Upper lobe of right lung (tissue), 1 donor: ENCODE results near the gene MRPL50. TPM values are rescaled to one million over a fixed set of nuclear protein-coding genes. Genes with fewer than 3 reads are reported as not detected.

Experiments used
- ATAC-seq: fragments of 200-7000 bp; cut with Tn5 transposase; one replicate; pipeline ENCODE4 v1.9.1; 2020; ENCODE audit warnings: mild to moderate bottlenecking, moderate library complexity
- DNase-seq: peaks from one replicate; pipeline ENCODE4 v3.0.0-alpha.2; 2020
- H3K27ac ChIP-seq: fragments of 200-600 bp; one replicate; pipeline ENCODE4 v1.8.0; 2022
- H3K27me3 ChIP-seq: fragments of 200-600 bp; one replicate; pipeline ENCODE4 v1.8.0; 2022; ENCODE audit warnings: mild to moderate bottlenecking
- H3K36me3 ChIP-seq: fragments of 200-600 bp; one replicate; pipeline ENCODE4 v1.8.0; 2022
- H3K4me1 ChIP-seq: fragments of 200-600 bp; one replicate; pipeline ENCODE4 v1.8.0; 2022
- H3K4me3 ChIP-seq: fragments of 200-600 bp; one replicate; pipeline ENCODE4 v1.8.0; 2022; ENCODE audit warnings: mild to moderate bottlenecking
- H3K9me3 ChIP-seq: fragments of 200-600 bp; one replicate; pipeline ENCODE4 v1.8.0; 2022
- intact Hi-C: fragments of 100-400 bp; cut with DNase I; formaldehyde crosslinking; loops from one replicate; pipeline ENCODE4 v1.11.0; 2022
- total RNA-seq: library from RNA; stranded (reverse); fragmentation: NEBNext Ultra II Directional; extraction: Animal tissue kit (Norgen Biotek cat#: 25700); gene quantifications from one replicate; pipeline ENCODE4 v1.2.1, GENCODE V29; 2021
- TF ChIP-seq, protein P1 (sequence below): fragments of 200-600 bp; IDR thresholded peaks from one replicate; pipeline ENCODE4 v1.8.0; 2022; ENCODE audit warnings: antibody characterized with exemption
- donor health status: DM: no; HTN: yes; CAD: no; lungs with severe emphysema.

MRPL50 gene
- total RNA-seq, 1 donor from 2014 or later: 9.8 TPM

DNA sequence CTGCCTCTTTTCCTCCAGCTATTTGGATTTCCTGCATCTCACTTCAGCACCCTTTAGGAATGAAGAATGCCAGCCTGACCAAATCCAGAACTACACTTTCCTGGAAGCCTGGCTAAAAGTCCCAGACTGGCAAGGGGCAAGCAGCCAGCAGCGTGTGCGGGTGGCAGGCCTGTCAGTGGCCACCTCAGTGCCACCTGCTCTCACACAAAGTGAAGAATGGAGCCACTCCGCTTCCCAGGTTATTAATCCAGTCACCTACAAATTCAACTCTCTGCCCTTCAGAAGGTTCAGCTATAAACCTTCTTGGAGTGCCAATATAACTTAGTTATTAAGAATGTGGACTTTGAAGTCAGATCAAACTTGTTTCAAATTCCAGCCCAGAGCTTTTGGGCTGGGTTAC lies 43.9 kb upstream of the MRPL50 start:
- Histone ChIP-seq H3K36me3 (no peaks in the 10 kb centered on the region), H3K9me3 (no peaks in the 10 kb centered on the region), H3K27me3 (peaks cover 9% of the 10 kb centered on the region), H3K27ac (no peak overlapping the region), H3K4me3 (no peak overlapping the region), H3K4me1 (no peaks in the 10 kb centered on the region)
- DNase-seq (no peak), ATAC-seq (no peak)
- intact Hi-C loops: no loop called here
- TF ChIP-seq, protein P1, sequence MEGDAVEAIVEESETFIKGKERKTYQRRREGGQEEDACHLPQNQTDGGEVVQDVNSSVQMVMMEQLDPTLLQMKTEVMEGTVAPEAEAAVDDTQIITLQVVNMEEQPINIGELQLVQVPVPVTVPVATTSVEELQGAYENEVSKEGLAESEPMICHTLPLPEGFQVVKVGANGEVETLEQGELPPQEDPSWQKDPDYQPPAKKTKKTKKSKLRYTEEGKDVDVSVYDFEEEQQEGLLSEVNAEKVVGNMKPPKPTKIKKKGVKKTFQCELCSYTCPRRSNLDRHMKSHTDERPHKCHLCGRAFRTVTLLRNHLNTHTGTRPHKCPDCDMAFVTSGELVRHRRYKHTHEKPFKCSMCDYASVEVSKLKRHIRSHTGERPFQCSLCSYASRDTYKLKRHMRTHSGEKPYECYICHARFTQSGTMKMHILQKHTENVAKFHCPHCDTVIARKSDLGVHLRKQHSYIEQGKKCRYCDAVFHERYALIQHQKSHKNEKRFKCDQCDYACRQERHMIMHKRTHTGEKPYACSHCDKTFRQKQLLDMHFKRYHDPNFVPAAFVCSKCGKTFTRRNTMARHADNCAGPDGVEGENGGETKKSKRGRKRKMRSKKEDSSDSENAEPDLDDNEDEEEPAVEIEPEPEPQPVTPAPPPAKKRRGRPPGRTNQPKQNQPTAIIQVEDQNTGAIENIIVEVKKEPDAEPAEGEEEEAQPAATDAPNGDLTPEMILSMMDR: no peak

DNA sequence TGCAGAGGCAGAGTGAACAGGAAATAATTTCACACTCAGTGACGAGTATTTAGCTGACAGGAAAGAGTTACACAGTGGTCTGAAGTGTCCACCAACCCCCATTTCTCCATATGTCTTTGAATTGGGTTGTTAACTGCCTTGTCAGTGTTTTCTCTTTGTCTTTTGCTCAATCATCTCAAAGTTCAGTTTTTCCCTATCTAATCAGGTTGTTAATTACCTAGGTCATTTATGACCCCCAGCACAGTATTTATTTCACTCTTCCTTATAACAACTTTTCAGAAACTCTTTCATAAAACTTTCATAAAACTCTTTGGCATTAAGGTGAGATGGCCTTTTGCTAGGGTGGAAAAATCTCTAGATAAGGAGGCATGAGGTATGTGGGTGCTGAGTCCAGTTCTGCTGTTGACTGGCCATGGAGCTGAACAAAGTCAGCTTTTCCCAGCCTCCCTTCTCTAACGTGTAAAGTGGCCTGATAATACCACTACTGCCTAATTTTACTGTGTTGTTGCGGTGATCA lies 42.4 kb upstream of the MRPL50 start:
- no peak for ATAC-seq
- no peaks in the 10 kb centered on the region for H3K4me1 ChIP-seq
- H3K27ac ChIP-seq: no peak overlapping the region
- H3K4me3 ChIP-seq: no peak overlapping the region
- peaks cover 9% of the 10 kb centered on the region for H3K27me3 ChIP-seq
- no peaks in the 10 kb centered on the region for H3K9me3 ChIP-seq
- intact Hi-C loops: no loop called here
- DNase-seq: no peak
- H3K36me3 ChIP-seq: no peaks in the 10 kb centered on the region
- TF ChIP-seq, protein P1: no peak

DNA sequence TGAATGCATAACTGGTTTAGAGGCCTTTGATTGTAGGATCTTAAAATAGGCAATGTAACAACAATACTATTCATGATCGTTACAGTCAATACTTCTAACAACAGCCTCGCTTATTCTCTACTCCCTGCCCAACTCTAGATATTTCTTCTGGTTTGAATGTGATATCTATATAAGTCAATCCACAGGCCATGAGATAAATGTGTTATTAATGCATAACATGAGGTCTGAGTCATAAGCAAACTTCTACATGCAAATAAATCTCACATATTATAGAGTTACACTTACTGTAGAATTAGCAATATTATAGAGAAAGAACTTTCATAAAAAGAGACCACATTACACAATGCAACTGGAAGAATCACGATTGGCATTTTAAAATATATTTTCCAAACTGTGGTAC lies 40.1 kb upstream of the MRPL50 start:
- H3K36me3 ChIP-seq: no peaks in the 10 kb centered on the region
- DNase-seq (no peak), ATAC-seq (no peak)
- H3K4me3 ChIP-seq: no peak overlapping the region
- TF ChIP-seq, protein P1: no peak
- intact Hi-C loops: no loop called here
- no peak overlapping the region for H3K27ac ChIP-seq
- no peaks in the 10 kb centered on the region for H3K4me1 ChIP-seq
- no peaks in the 10 kb centered on the region for H3K9me3 ChIP-seq
- peaks cover 9% of the 10 kb centered on the region for H3K27me3 ChIP-seq

DNA sequence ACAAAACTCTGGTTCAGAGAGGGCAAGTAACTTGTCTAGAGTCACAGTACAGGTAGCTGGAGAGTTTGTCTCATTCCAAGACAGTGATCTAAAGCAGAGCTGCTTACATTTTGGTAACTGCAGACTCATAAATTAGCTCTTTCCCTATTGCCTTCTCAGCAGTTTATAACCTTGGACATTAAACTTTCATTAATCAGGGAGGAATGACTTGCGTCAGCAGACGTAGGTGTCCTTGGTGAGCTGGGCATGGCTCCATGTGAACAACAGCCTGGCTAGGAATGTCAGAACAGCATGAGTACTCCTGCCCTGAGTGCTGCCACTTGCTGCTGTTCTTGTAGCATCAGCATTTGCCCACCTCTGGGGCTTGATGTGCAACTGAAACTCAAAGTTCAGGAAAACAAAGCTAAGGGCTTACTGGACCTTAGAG lies 39.4 kb upstream of the MRPL50 start:
- Histone ChIP-seq H3K27ac (no peak overlapping the region), H3K4me3 (no peak overlapping the region), H3K36me3 (no peaks in the 10 kb centered on the region), H3K4me1 (no peaks in the 10 kb centered on the region), H3K9me3 (no peaks in the 10 kb centered on the region), H3K27me3 (peaks cover 9% of the 10 kb centered on the region)
- TF ChIP-seq, protein P1: no peak
- ATAC-seq (peak; percentile 66), DNase-seq (no peak)
- intact Hi-C loops: no loop called here

DNA sequence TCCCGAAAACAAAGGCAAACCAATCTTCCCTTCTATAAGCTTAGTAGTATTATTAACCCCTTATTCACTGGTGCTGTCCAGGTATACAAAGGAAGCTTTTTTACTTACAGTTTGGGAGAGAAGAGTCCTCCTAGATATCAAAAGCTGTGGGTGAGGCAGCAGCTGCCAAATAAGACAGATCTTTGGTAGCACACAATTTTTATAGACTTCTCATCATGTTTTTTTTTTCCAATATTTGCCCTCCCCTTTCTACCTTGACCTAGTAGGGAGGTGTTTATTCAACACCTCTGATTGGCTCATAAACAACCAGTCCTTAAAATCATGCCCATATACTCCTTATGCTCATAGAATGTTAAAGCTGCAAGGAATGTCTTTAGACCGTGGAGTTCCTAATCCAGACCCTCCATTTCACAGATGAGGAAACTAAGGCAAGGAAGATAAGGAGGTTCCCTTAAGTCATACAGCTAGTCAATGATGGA lies 37.2 kb upstream of the MRPL50 start, which contains the start of gene ALDOB:
TSS of gene ALDOB (minus strand) at position 174 of the 479 bp plus-strand sequence. CDS start 4,887 bp downstream, outside the sequence.
- Histone ChIP-seq H3K4me1 (no peaks in the 10 kb centered on the region), H3K27me3 (peaks cover 6% of the 10 kb centered on the region), H3K36me3 (no peaks in the 10 kb centered on the region), H3K27ac (no peak within 1 kb of the TSS), H3K9me3 (no peaks in the 10 kb centered on the region), H3K4me3 (no peak within 1 kb of the TSS)
- intact Hi-C loops: no loop called here
- TF ChIP-seq, protein P1: no peak
- DNase-seq (no peak), ATAC-seq (no peak)

DNA sequence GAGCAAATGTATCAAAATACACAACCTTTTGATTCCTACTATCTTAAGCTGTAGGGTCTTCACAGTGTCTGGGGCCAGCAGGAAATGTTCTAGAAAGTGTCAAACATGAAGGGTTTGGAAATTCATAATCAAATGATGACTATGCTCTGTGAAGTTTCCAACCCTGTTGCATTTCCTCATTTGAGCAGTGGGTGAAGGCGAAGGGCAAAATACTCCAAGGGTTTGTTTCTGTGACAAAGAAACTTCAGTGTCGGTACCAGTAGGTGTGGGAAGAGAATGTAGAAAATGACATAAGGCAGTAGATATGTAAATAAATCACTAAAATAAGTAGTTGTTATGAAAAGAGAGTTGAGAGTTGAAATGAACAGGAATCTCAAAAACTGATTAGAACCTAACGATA lies 36.6 kb upstream of the MRPL50 start:
- DNase-seq (no peak), ATAC-seq (no peak)
- H3K27me3 ChIP-seq: no peaks in the 10 kb centered on the region
- intact Hi-C loops: no loop called here
- H3K4me1 ChIP-seq: no peaks in the 10 kb centered on the region
- TF ChIP-seq, protein P1: no peak
- no peaks in the 10 kb centered on the region for H3K36me3 ChIP-seq
- no peaks in the 10 kb centered on the region for H3K9me3 ChIP-seq
- H3K27ac ChIP-seq: no peak overlapping the region
- no peak overlapping the region for H3K4me3 ChIP-seq
